Dermis blood vessel endothelial cell (primary cell): ENCODE results near the gene SUPT4H1. TPM values are rescaled to one million over a fixed set of nuclear protein-coding genes. Genes with fewer than 3 reads are reported as not detected.

Source experiments
- DNase-seq: peaks from one replicate; pipeline ENCODE4 v3.0.0; 2010
- total RNA-seq: library from RNA; depleted of rRNA; stranded (reverse); fragments of >200 nt; gene quantifications from 2 replicates; pipeline ENCODE4 v1.2.3, GENCODE V29; 2014

SUPT4H1 gene
- total RNA-seq, 1 donor from 2014 or later, result 53.6 TPM

DNA sequence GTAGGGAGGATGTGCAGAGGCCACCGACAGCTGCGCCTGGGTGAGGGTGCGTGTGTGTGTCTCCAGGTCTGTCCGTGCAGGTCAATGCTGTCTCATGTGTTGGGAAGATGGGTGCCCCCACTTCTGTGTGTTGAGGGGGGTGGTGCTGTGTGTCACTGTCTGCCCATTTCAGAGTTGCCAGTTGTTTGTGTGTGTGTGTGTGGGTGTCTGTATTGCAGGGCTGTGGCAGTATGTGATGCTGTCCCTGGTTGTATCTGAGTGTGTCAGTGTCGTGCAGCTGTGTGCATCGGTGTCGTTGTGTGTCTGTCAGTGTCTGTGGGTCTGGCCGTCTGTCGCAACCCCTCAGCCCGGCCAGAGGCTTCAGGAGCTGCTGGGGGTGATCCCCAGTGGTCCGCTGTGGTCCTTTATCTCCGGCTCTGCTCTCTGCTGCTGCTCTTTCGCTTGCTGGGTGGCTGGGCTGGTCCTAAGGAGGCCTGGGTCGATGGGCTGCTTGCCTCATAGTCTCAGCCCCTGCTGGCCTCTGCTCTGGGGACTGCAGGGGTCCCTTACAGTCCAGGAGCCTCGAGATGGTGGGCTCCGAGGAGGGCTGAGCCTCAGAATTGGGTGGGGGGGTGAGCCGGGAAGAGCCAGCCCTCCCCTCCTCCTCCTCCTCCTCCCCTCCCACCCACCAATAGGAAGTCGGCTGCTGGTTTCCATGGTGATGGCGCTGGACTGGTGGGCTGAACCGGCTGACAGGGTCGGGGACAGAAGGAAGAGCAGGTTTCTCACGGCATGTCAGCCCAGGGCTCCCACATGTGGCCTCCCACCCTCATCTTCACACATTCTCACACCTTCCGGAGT is 23.6 kb downstream of the SUPT4H1 start, which contains the start of gene TSPOAP1:
TSS of gene TSPOAP1 (minus strand) at position 601 of the 840 bp plus-strand sequence. CDS start 875 bp downstream, outside the sequence.
- no peak for DNase-seq

DNA sequence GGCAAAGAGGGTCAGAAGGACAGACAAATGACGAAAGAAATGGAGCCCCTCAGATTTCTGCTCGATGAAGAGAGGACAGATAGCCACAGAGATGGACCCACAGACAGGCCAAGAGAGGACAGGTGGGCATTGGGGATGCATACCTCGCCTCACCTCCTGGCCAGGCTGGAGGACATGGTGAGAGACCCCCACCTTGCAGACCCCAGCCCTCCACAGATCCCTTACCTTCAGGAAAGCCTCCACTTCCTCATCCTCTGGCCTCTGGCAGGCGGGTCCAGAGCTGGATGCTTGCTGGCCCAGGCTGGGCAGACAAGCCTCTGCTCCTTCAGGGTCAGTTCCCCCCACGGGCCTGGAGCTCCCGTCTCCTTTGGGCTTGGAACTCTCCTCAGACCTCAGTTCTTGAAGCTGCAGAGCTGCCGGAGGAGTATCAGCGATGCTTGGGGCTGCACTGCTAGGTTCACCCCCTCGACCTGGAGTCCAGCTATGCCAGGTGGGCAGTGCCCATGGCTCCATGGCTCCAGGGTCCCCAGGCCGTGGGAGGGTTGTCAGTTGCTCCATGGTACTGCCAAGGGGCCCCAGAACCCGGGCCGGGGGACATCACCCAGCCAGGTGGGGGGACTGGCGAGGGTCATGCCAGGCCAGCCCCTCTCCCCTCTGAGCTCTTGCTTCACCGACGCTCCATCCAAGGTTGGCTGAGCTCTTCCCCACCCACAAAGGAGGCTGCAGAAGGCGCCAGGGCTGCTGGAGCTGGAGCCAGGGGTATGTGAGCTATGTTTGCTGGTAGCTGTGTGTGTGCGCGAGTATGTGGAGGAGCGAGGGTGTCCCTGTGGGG is 24.4 kb downstream of the SUPT4H1 start:
- DNase-seq, result no peak

DNA sequence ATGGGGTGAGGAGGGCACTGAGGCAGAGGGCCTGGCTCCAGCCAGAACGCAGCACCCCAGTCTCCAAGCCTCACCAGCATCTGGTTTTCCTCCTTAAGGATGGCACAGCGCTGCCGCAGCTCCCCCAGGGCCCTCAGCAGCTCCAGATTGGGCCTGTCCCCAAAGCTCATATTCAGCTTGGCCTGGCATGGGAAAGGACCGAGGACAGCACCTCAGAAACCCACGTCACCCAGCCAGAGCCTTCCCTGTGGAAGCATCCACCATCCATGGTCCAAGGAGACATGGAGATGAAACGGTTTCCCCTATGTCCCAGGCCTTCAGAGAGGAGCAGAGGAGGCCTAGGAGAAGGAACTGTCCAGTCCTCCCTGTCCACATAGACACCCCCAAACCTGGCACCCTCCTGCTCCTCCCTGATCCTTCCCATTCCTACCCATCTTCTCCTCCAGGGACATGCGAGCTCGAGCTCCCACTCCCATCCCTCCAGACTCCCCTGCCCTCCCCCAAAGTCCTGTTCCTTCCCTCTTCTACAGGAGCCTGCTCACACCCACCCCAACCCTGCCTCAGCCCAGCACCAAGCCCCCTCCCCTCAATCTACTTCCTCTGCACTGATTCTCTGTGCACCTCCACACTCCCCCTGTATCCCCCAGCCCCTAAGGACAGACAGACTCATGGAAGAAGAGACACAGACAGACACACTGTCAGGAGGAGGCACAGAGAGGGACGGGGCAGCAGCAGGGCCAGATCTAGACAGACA is 25.2 kb downstream of the SUPT4H1 start:
- no peak for DNase-seq

DNA sequence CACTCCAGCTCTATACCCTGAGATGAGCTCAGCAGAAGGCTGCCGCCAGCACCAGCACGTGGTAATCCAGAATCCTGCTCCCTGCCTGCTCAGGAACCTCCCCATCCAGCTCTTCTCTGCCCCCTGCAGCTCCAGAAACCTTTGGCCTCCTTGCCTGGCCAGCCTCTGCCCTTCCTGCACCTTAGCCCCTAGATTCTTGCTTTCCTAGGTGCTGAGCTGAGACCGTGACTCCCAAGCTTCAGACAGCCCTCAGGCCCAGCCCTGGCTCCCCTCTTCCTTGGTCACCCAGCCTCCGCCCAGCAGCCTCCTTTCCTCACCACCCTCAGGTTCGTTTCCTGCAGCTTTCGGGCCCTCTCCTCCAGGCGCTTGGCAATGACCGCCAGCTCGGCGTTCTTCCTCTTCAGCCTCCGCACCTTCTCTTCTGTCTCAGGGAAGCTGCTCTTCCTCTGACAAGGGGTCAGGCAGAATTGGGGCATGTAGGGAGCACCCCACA is 26.0 kb downstream of the SUPT4H1 start:
- DNase-seq, result no peak

DNA sequence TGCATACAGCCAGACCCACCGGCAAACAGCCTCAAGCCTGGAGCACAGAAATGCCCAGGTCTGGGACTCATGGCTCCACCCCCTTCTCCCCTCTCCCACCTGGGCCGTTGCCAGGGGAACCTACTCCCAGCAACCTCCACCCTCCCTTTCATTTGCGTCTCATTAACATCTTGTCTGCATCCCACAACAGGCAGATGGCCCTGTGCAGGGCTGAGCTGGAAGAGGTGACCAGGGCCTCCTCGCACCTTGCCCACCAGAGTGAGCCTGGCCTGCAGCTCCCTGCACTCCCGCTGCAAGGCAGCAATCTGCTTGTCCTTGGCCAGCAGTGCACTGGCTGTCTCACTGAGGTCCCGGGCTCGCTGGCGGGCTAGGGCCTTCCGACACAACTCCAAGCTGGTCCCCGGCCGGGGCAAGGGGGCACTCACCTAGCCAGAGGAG is 26.7 kb downstream of the SUPT4H1 start:
- DNase-seq, result no peak

DNA sequence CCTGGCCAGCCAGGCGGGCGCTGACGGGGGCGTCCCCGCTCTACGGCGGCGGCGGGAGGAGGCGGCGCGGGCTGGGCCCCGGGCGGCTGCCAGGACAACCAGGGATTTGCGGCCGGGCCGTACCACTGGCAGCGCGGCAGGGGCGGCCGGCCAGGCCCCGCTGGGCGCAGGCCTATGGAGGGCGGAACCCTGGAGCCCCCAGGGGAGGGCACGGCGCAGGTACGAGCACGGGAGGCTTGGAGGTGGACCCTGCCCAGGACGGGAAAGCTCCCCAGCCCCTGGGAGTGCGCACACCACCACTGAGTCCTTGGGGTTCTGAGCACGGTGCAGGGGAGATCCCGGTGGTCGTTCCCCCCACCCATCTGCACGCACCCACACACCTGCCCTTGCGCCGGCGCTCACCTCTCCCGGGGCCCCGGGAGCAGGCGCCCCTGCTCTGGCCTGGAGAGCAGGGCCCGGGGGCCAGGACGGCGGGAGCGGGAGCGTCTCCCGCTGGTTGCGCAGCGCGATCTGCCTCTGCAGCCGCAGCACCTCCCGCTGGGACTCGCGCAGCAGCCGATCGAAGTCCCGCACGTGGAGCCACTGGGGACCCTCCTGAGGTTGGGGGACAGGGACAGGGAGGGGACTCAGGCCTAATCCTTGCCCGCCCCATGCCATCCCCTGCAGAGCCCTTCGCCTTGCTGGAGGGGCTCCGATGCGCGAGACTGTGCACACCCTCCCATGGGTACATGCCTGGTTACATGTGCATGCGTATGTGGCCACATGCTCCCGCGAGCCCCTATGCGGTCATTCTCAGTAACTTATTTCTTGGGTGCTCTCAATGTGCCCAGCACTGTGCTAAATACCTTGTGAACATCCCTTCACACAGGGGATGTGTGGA is 27.4 kb downstream of the SUPT4H1 start:
- no peak for DNase-seq

DNA sequence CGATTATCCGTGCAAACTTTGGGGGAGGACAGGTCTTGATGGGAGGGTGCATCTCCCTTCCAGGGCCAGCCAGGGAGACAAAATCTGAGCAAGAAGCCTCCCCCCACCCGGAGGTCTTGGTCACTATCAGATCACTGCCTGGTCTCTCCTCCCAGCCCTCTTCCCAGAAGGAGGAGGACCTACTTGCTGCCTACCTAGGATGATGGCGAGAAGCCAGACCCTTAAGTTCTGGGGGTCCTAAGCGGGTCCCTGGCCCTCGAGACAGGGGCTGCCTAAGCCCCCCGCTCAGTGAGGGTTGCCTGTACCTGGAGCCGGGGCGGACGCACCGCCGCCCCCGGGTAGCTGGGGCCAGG is 28.0 kb downstream of the SUPT4H1 start:
- no peak for DNase-seq

DNA sequence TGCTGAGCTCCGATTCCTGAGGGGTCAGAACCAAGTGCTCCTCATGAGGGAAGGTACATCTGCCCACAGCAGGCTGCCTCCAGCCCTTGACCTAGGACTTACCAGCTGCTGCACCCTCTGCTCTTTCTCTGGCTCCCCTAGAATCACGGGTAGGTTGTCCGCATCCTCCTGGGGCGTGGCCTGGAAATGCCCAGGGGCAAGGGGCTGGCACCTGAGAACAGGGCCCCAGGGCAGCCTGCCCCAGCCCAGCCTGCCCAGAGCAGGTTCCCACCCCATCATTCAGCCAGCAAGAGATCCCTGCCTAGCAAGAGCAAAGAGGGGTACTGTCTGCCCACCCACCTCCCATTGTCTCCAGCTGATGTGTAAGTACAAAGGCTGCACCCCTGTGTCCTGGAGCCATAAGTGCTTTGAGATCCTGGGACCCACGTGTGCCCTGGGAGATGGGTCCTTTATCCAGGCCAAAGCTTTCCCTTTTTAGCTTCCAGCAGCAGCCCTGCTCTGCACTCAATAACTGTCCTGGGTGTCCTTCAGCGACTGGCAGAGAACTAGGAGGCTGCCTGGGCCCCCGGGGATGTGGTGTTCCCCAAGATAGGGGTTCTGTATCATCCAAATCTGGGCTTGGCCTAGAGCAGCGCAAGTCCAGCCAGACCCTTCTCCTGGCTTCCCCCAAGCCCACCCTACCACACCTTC is 28.5 kb downstream of the SUPT4H1 start:
- no peak for DNase-seq

DNA sequence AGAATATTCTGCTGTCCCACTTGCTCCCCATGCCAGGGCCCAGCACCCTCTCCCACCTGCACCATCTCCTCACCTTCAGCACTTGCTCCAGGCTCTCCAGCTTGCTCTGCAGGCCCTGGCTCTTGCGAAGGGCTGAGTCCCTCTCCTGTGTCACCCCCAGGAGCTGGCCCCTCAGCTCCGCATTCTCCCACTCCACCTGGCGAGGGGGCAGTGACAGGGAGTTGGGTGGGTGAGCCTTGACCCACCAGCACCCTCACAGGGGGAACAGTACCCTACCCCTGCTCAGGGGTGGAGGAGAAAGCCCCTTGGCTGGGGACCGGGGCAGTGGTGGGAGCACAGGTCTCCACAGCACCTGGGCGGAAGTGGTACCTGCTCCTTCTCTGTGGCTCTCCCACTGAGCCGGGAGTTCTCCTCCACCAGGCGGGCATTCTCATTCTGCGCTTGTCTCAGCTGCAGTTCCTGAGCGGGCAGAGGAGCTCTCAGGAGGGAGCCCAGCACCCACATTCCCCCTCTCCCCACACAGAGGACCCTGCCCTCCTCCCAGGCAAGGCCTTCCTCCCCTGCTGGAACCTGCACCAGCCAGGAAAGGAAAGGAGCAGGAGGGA is 29.3 kb downstream of the SUPT4H1 start:
- DNase-seq, result no peak

DNA sequence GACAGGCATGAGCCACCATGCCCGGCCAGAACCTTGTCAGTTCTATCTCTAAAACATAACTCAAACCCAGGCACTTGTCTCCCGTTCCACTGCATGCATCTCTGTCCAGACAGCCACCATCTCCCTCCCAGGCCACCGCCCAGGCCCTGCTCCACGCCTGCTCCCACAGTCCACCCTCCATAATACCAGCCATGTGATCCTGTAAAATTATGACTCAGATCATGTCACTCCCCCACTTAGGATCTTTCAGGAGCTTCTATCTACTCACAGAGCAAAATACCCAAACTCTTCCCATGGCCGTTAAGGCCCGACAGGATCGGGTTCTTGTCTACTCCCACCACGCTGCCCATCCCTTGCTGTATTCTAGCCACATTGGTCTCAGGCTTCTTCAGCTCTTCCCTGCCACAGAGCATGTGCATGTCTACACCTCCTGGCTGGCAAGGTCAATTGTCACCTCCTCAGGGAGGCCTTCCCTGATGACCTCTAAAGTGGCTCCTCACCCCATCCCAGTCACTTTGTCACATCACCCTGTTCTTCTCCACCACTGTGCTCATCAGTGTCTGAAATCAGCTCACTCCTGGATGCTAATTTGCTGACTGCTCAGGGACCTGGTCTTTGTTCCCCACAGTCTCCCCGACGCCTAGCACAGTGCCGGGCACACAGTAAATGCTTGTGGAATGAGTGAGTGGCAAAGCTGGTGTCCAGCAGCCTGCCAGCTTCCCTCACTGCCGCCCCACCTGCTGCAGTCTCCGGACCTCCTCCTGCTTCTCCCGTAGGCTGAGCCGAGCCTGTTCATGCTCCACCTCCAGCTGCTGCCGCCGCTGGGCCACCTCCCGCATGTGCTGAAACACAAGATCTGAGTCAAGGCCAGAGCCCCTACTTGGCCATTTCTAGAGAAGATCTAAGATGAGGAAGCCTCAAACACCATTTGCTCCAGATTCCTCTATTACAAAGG is 30.2 kb downstream of the SUPT4H1 start:
- DNase-seq, result no peak

DNA sequence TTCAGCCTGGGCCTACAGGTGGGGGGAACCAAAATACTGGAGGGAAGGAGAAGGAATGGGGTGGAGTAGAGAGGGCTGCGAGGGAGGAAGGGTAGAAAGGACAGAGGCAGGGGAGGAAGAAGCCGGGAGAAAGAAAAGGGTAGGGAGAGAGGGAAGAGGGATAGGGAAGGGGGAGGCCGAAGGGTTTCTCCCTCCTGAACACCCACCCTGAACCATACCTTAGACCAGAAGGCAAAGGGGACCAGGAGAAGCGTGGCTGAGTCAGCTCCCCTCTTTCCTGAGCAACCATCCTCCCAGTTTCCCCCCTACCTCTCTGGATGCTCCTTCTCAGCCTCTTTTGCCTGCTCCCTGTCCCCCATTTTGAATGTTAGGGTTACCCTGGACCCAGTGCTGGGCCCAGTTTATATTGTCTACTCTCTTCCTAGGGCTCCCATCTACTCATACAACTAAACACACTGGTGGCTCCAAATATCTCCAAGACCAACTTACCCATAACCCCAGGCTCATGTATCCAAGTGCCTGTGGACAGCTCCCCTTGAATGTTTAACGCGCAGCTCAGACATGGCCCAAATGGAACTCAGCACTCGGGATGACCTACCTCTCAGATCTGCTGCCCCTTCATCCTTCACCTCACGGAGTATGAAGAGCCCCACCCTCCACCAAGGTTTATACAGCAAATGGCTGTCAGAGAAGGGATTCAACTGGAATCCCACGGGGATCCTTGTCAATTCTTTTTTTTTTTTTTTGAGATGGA is 31.3 kb downstream of the SUPT4H1 start:
- DNase-seq, result no peak

DNA sequence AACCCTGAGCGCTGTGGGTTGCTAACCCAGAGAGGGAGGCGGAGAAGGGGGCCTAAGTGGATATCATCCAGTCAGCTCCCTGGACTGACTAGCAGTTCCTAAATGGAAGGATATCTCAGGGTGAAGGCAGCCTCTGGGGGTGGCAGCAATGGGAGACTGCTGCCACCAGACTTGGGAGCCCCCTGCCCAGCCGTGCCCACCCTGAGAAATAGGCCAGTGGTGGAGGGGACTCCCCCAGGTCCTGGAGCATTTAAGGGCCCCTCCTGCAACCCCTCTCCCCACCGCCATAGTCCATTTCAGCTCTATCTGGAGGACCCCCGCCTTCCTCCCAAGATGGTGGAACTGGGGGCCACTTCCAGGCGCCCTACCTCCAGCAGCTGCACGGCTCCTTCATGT is 31.8 kb downstream of the SUPT4H1 start:
- no peak for DNase-seq

DNA sequence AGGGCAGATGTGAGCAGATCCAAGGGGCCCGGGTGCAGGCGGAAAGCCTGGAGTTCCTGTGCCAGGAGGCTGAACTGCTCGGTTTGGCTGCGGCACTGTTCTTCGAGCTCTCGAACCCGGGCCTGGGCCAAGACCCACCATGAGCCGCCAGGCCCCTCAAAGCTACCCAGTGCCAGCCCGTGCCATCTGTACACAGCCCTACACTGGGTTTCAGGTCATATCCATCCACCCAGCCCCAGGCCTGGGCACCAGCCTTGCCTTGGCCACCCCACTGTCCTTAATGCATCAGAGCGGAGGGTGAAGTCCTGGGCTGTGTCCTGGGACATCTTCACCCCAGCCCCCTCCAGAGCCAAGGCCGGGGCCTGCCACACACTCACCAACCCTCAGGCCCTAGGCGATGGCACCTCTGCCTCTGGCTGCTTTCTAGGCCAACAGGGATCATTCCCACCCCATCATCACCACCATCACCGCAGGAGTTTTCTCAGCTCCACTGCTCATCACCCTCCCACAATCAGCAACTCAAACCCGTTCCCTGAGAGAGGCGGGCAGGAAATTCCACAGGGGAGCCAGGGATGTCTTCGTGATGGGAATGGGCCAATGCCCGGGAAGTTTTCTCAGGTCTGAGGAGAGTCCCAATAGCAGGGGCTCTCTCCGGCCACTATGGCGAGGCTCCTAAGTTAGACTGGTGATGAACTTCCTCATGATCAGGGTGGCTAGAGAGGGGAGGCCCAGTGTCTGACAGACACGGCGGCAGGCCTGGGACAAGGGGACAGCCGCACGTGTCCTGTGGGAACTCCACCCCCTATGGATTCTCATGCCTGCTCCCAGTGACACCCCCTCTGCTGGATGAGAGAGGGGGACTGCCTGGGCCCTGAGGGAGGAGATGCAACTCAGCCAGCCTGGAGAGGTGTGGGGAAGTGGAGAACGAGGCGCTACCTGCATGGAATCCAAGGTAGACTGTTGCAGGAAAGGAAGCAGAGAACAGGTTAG is 32.5 kb downstream of the SUPT4H1 start:
- DNase-seq, result no peak

DNA sequence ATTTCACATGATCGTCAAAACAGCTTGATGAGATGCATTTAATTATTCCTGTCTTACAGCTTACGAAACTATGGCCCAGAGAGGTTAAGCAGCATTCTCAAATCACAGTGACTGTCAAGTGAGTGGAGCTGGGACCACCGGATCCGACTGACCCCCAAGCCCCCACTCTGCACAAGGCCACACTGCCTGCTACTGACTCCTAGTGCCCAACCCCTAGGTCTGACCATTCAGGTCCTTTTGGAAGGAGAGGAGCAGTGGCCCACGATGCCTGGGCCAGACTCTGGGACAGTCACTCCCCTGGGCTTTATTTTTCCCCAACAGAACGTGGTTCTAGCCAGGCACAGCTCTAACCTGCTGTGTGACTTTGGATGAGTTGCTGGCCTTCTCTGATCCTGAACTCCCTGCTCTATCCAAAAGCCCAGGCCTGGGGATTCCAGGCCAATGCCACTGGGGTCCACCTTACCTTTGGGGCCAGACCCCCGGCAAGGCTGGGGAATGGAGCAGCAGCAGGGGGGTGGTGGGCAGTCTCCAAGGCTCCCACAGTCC is 33.3 kb downstream of the SUPT4H1 start:
- no peak for DNase-seq

DNA sequence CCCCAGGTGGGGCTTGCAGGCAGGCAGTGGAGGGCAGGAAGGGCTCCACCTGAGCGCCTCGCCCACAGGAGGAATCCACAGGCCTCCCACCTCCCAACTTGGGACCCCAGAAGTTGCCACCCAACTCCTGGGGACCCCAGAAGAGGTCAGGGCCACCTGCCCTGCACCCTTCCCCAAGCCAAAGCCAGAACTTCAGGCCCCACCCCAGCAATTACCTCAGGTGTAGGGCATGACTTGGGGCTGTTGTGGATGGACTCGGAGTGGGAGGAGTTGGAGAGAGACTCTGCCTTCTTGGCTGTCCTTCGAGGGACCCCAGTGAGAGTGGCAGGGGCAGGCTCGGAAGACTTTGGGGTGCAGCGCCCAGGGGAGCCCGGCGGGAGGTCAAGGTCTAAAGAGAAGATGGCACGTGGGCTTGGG is 33.9 kb downstream of the SUPT4H1 start:
- no peak for DNase-seq

DNA sequence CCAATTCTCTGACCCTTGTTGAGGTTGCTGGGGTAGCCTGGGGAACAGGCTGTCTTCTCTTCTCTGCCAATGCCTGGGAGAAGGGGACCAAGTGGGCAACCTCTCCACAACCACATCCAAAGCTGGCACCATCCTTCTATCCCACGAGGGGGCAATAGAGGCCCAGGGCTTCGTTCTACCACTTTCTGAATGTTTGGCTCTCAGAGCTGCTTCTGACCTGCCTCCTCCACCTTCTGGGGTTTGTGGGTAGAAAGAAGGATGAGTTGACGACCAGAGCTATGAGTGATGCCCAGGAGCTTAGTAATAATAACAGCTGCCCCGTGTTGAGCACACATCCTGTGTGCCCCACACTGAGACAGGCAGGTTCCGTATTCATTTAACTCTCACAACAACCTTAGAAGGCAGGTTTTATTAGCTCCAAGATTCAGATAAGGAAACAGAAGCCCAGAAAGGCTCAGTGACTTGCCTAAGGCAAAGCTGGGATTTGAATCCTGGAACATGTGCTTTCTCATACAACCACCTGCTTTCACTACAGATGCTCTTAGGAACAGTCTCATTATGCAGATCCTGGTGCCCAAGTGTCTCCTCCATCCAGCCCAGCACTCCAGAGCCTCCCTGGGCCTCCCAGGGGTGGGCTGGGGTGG is 34.5 kb downstream of the SUPT4H1 start:
- DNase-seq, result peak; percentile 58
